Keratinocyte (primary cell): Measurements from ENCODE around the gene VEGFA. TPM values are rescaled to one million over a fixed set of nuclear protein-coding genes. Genes with fewer than 3 reads are reported as not detected.
A peak's percentile ranks its signal among the peaks of the same experiment; 100 is the strongest.
"Not testable (repeated sequence)": the region's sequence is repeated elsewhere in the genome, so short reads cannot be mapped to it uniquely, and the experiment has no call there.

Experiments used
- DNase-seq: peaks from one replicate; pipeline ENCODE4 v3.0.0-alpha.2; 2011; ENCODE audit warnings: low read depth, missing footprints, low spot score
- FAIRE-seq: peaks from 2 replicates; lab custom pipeline; 2011; peaks lifted over from hg19 to GRCh38; lab: Jason Lieb, UNC
- H2AFZ ChIP-seq: 2 replicates; pipeline ENCODE4 v1.6.0; 2012; ENCODE audit warnings: low read length, control low read depth, inconsistent platforms; ENCODE audit not compliant: control insufficient read depth
- H3K27ac ChIP-seq: 2 replicates; pipeline ENCODE4 v1.5.1; 2011; ENCODE audit warnings: low read length; ENCODE audit not compliant: control insufficient read depth, insufficient read depth
- H3K27me3 ChIP-seq: 3 replicates; pipeline ENCODE4 v1.6.0; 2011; ENCODE audit warnings: low read length; ENCODE audit not compliant: control insufficient read depth, insufficient read depth; ENCODE audit errors: extremely low read depth
- H3K36me3 ChIP-seq, 2 experiments: 2 replicates in 1 of 2; 3 replicates in 1 of 2; pipeline ENCODE4 v1.5.1; 2011; ENCODE audit warnings: low read length in 2 of 2, mild to moderate bottlenecking in 1 of 2; ENCODE audit not compliant: control insufficient read depth in 2 of 2, insufficient read depth in 2 of 2; ENCODE audit errors: extremely low read depth in 1 of 2
- H3K4me1 ChIP-seq: 3 replicates; pipeline ENCODE4 v1.5.1; 2011; ENCODE audit warnings: low read length; ENCODE audit not compliant: control insufficient read depth, insufficient read depth; ENCODE audit errors: extremely low read depth
- H3K4me2 ChIP-seq: 3 replicates; pipeline ENCODE4 v1.6.0; 2011; ENCODE audit warnings: low read depth, low read length; ENCODE audit not compliant: control insufficient read depth, insufficient read depth; ENCODE audit errors: extremely low read depth
- H3K4me3 ChIP-seq, 3 experiments: fragments of 200-600 bp in 1 of 3; sonication (generic) in 1 of 3; 2 replicates in 2 of 3; 3 replicates in 1 of 3; pipeline ENCODE4 v1.5.1; 2011 to 2016; ENCODE audit warnings: low read length in 3 of 3, mild to moderate bottlenecking in 3 of 3, control low read depth in 2 of 3, inconsistent platforms in 1 of 3, low read depth in 1 of 3, mixed read lengths in 1 of 3, mixed run types in 1 of 3, moderate library complexity in 1 of 3; ENCODE audit not compliant: control insufficient read depth in 2 of 3, insufficient read depth in 2 of 3; ENCODE audit errors: extremely low read depth in 1 of 3
- H3K79me2 ChIP-seq: 2 replicates; pipeline ENCODE4 v1.6.0; 2012; ENCODE audit warnings: low read length; ENCODE audit not compliant: control insufficient read depth, insufficient read depth
- H3K9ac ChIP-seq: 3 replicates; pipeline ENCODE4 v1.6.0; 2011; ENCODE audit warnings: low read length; ENCODE audit not compliant: control insufficient read depth, insufficient read depth; ENCODE audit errors: extremely low read depth
- H3K9me1 ChIP-seq: 3 replicates; pipeline ENCODE4 v1.6.0; 2011; ENCODE audit warnings: low read length; ENCODE audit not compliant: control insufficient read depth, insufficient read depth; ENCODE audit errors: extremely low read depth
- H3K9me3 ChIP-seq: 2 replicates; pipeline ENCODE4 v1.5.1; 2012; ENCODE audit warnings: low read depth, low read length; ENCODE audit not compliant: control insufficient read depth
- H4K20me1 ChIP-seq: 3 replicates; pipeline ENCODE4 v1.6.0; 2011; ENCODE audit warnings: low read length; ENCODE audit not compliant: control insufficient read depth, insufficient read depth; ENCODE audit errors: extremely low read depth
- EZH2 ChIP-seq: IDR thresholded peaks from one replicate; pipeline ENCODE4 v1.6.1; 2012; ENCODE audit warnings: inconsistent platforms, mild to moderate bottlenecking, low read length, moderate library complexity
- dilution Hi-C: fragments of 300-500 bp; cut with MboI; formaldehyde crosslinking; loops from one replicate; pipeline ENCODE4 v1.7.0; 2020; ENCODE audit warnings: low sequenced_read_pairs; ENCODE audit not compliant: extremely low pct_ligation_motif_present
- polyA plus RNA-seq, 5 experiments: library from polyadenylated mRNA; depleted of rRNA in 3 of 5; stranded (reverse) in 3 of 5; stranded (forward) in 1 of 5; unstranded in 1 of 5; fragments of >200 nt; gene quantifications; 1 replicate in 1 of 5; 2 replicates in 3 of 5; 3 replicates in 1 of 5; pipeline versions ENCODE4 v1.2.1 to v1.2.3, GENCODE V29; 2011 to 2012; ENCODE audit warnings: missing spikeins in 2 of 5, low read depth in 1 of 5, low replicate concordance in 1 of 5
- TF ChIP-seq, protein P1 (sequence below), 3 experiments: IDR thresholded peaks in 1 of 3; conservative IDR thresholded peaks in 1 of 3; optimal IDR thresholded peaks in 1 of 3; 2 replicates in 2 of 3; 3 replicates in 1 of 3; pipeline versions ENCODE3 to v1.5.1; 2011; ENCODE audit warnings: low read length in 3 of 3, mild to moderate bottlenecking in 3 of 3, moderate library complexity in 2 of 3, control low read depth in 1 of 3, inconsistent platforms in 1 of 3; ENCODE audit not compliant: insufficient read depth in 2 of 3; ENCODE audit errors: extremely low read depth in 1 of 3

The VEGFA gene
- polyA plus RNA-seq, 1 donor (not counting 4 experiments of a cell fraction or from before 2014, with no cell fraction given) = 149 TPM

DNA sequence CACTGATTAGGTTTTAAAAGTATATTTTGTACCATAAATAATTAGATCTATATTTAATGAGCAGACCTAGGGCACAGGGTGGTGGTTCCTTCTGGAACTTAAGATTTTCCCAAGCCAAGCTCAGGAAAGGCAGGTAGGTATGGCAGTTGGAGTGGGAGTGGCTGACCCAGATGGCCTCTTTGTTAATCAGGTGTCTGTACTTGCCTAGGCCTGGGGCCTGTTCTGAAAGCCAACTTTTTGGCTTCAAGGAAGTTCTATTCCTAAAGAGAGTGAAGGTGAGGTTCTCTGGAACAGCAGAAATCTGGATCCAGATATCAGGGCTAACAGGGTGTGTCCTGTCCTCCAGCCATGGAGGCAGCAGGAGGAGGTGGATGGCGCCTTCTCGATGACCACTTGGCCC lies 44.9 kb downstream of the VEGFA start:
- FAIRE-seq (no peak), DNase-seq (no peak)
- no peak overlapping the region for H3K4me2 ChIP-seq
- H3K9ac ChIP-seq = no peak overlapping the region
- no peaks in the 10 kb centered on the region for H4K20me1 ChIP-seq
- no peak for TF ChIP-seq EZH2
- TF ChIP-seq, protein P1, sequence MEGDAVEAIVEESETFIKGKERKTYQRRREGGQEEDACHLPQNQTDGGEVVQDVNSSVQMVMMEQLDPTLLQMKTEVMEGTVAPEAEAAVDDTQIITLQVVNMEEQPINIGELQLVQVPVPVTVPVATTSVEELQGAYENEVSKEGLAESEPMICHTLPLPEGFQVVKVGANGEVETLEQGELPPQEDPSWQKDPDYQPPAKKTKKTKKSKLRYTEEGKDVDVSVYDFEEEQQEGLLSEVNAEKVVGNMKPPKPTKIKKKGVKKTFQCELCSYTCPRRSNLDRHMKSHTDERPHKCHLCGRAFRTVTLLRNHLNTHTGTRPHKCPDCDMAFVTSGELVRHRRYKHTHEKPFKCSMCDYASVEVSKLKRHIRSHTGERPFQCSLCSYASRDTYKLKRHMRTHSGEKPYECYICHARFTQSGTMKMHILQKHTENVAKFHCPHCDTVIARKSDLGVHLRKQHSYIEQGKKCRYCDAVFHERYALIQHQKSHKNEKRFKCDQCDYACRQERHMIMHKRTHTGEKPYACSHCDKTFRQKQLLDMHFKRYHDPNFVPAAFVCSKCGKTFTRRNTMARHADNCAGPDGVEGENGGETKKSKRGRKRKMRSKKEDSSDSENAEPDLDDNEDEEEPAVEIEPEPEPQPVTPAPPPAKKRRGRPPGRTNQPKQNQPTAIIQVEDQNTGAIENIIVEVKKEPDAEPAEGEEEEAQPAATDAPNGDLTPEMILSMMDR (optimal IDR thresholded peaks at IDR 0.05 in 1 of 3, IDR thresholded peaks at IDR 0.05 in 1 of 3, conservative IDR thresholded peaks at IDR 0.05 in 1 of 3; ENCODE audit: extremely low read depth in 1 of 3, insufficient read depth in 2 of 3, low read length in 3 of 3) = no peak
- H2AFZ ChIP-seq = no peak overlapping the region
- dilution Hi-C loops = no loop called here
- H3K4me1 ChIP-seq = peaks cover 5% of the 10 kb centered on the region
- H3K9me3 ChIP-seq = no peaks in the 10 kb centered on the region
- H3K27me3 ChIP-seq = no peaks in the 10 kb centered on the region
- H3K36me3 ChIP-seq = no peaks in the 10 kb centered on the region
- no peak overlapping the region for H3K4me3 ChIP-seq
- H3K27ac ChIP-seq = no peak overlapping the region
- H3K9me1 ChIP-seq = no peaks in the 10 kb centered on the region
- H3K79me2 ChIP-seq = no peaks in the 10 kb centered on the region

DNA sequence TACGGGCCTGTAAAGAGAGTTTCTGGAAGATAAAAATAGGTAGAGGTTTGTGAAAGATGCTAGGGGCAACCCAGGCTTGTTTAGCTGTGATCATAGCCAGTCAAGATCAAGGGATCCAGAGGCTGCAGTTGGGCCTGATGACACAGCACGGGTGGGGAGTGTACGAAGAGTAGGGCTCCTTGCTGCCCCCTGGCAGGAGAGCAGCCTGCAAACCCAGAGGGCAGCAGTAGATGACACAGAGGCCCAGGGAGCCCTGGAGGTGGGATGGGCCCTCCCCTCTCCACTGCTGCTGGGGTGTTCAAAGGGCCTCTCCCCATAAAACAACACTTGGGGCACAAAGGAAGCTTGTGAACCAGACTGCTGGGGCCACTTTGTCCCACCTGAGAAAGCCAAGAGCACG lies 47.2 kb downstream of the VEGFA start:
- DNase-seq (no peak), FAIRE-seq (no peak)
- no peak overlapping the region for H3K27ac ChIP-seq
- no peak overlapping the region for H3K9ac ChIP-seq
- no peaks in the 10 kb centered on the region for H3K36me3 ChIP-seq
- no peak overlapping the region for H3K4me3 ChIP-seq
- H3K9me1 ChIP-seq = no peaks in the 10 kb centered on the region
- no peaks in the 10 kb centered on the region for H3K9me3 ChIP-seq
- H3K27me3 ChIP-seq = no peaks in the 10 kb centered on the region
- H2AFZ ChIP-seq = no peak overlapping the region
- no peak for TF ChIP-seq EZH2
- TF ChIP-seq, protein P1 (optimal IDR thresholded peaks at IDR 0.05 in 1 of 3, IDR thresholded peaks at IDR 0.05 in 1 of 3, conservative IDR thresholded peaks at IDR 0.05 in 1 of 3; ENCODE audit: extremely low read depth in 1 of 3, insufficient read depth in 2 of 3, low read length in 3 of 3) = peak; percentile 20 to 56 (median 30)
- peaks cover 5% of the 10 kb centered on the region for H3K4me1 ChIP-seq
- dilution Hi-C loops = no loop called here
- H4K20me1 ChIP-seq = no peaks in the 10 kb centered on the region
- no peaks in the 10 kb centered on the region for H3K79me2 ChIP-seq
- no peak overlapping the region for H3K4me2 ChIP-seq

DNA sequence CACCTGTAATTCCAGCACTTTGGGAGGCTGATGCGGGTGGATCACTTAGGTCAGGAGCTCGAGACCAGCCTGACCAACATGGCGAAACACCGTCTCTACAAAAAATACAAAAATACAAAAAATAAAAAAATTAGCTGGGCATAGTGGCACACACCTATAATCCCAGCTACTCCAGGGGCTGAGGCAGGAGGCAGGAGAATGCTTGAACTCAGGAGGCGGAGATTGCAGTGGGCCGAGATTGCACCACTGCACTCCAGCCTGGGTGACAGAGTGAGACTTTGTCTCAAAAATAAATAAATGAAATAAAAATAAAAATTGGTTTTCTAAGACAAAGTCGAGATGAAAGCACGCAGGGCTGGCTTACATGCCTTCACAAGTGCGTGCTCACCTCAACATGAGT lies 49.0 kb downstream of the VEGFA start:
- H3K79me2 ChIP-seq, H3K9me1 ChIP-seq, H3K4me1 ChIP-seq, H3K4me2 ChIP-seq, H3K27me3 ChIP-seq, dilution Hi-C loops, H2AFZ ChIP-seq, DNase-seq, H4K20me1 ChIP-seq, H3K9ac ChIP-seq, H3K27ac ChIP-seq, H3K4me3 ChIP-seq, H3K36me3 ChIP-seq, H3K9me3 ChIP-seq, FAIRE-seq: not testable (repeated sequence)
